Parathyroid adenoma (tissue), 2 donors: Measurements from ENCODE around the gene COG6.

Source experiments
- H2AFZ ChIP-seq: fragments of 300-600 bp; sonication (generic); one replicate; pipeline ENCODE4 v1.7.0; 2017; ENCODE audit warnings: antibody characterized with exemption, mild to moderate bottlenecking
- H3K27ac ChIP-seq: fragments of 300-600 bp; sonication (generic); one replicate; pipeline ENCODE4 v1.7.0; 2017
- H3K27me3 ChIP-seq: fragments of 300-600 bp; sonication (generic); one replicate; pipeline ENCODE4 v1.7.0; 2017; ENCODE audit warnings: low read length; ENCODE audit not compliant: control insufficient read depth, insufficient read depth
- H3K36me3 ChIP-seq: fragments of 300-600 bp; sonication (generic); one replicate; pipeline ENCODE4 v1.7.0; 2017; ENCODE audit warnings: low read length; ENCODE audit not compliant: control insufficient read depth, insufficient read depth
- H3K4me1 ChIP-seq: fragments of 300-600 bp; sonication (generic); one replicate; pipeline ENCODE4 v1.7.0; 2017; ENCODE audit warnings: control low read depth
- H3K4me2 ChIP-seq: fragments of 300-600 bp; sonication (generic); one replicate; pipeline ENCODE4 v1.7.0; 2017; ENCODE audit warnings: low read length
- H3K4me3 ChIP-seq: fragments of 300-600 bp; sonication (generic); one replicate; pipeline ENCODE4 v1.7.0; 2017; ENCODE audit warnings: low read depth, low read length
- H3K79me2 ChIP-seq: fragments of 300-600 bp; sonication (generic); one replicate; pipeline ENCODE4 v1.7.0; 2017; ENCODE audit warnings: control low read depth
- H3K9ac ChIP-seq: fragments of 300-600 bp; sonication (generic); one replicate; pipeline ENCODE4 v1.7.0; 2017; ENCODE audit warnings: mild to moderate bottlenecking
- H3K9me3 ChIP-seq: fragments of 300-600 bp; sonication (generic); one replicate; pipeline ENCODE4 v1.7.0; 2017; ENCODE audit warnings: low read length; ENCODE audit not compliant: control insufficient read depth
- TF ChIP-seq, protein P1 (sequence below): fragments of 300-600 bp; sonication (generic); IDR thresholded peaks from one replicate; pipeline ENCODE4 v1.7.0; 2017; ENCODE audit warnings: antibody characterized with exemption, mild to moderate bottlenecking
- donor health status: primary hyperparathyroidism.

Gene COG6

DNA sequence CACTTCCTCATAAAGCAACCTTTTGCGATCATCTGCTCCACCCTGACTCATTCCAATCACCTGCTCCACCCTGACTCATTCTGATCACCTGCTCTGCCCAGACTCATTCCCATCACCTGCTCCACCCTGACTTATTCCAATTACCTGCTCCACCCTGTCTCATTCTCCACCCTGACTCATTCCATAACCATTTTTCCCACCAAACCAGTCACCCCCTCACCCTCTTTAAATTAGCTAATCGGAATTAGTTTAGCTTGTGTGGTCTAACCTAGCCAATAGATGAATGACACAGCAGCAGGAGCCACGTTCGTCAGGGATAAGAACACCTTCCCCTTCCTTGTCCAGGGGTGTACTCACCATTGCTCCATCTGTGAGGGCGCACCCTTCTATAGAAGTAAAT is 134.0 kb downstream of the COG6 start:
- no peak overlapping the region for H3K9ac ChIP-seq
- no peak overlapping the region for H3K27ac ChIP-seq
- no peak overlapping the region for H2AFZ ChIP-seq
- TF ChIP-seq, protein P1, sequence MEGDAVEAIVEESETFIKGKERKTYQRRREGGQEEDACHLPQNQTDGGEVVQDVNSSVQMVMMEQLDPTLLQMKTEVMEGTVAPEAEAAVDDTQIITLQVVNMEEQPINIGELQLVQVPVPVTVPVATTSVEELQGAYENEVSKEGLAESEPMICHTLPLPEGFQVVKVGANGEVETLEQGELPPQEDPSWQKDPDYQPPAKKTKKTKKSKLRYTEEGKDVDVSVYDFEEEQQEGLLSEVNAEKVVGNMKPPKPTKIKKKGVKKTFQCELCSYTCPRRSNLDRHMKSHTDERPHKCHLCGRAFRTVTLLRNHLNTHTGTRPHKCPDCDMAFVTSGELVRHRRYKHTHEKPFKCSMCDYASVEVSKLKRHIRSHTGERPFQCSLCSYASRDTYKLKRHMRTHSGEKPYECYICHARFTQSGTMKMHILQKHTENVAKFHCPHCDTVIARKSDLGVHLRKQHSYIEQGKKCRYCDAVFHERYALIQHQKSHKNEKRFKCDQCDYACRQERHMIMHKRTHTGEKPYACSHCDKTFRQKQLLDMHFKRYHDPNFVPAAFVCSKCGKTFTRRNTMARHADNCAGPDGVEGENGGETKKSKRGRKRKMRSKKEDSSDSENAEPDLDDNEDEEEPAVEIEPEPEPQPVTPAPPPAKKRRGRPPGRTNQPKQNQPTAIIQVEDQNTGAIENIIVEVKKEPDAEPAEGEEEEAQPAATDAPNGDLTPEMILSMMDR: no peak
- H3K9me3 ChIP-seq: no peaks in the 10 kb centered on the region
- no peaks in the 10 kb centered on the region for H3K79me2 ChIP-seq
- H3K4me2 ChIP-seq: no peak overlapping the region
- H3K4me3 ChIP-seq: no peak overlapping the region
- no peaks in the 10 kb centered on the region for H3K36me3 ChIP-seq
- H3K4me1 ChIP-seq: no peaks in the 10 kb centered on the region
- H3K27me3 ChIP-seq: no peaks in the 10 kb centered on the region
